ENCODE results near the gene RNF130. TPM values are rescaled to one million over a fixed set of nuclear protein-coding genes. Genes with fewer than 3 reads are reported as not detected.

RNF130 gene
- polyA plus RNA-seq, 1 experiment = 32.7 TPM

DNA sequence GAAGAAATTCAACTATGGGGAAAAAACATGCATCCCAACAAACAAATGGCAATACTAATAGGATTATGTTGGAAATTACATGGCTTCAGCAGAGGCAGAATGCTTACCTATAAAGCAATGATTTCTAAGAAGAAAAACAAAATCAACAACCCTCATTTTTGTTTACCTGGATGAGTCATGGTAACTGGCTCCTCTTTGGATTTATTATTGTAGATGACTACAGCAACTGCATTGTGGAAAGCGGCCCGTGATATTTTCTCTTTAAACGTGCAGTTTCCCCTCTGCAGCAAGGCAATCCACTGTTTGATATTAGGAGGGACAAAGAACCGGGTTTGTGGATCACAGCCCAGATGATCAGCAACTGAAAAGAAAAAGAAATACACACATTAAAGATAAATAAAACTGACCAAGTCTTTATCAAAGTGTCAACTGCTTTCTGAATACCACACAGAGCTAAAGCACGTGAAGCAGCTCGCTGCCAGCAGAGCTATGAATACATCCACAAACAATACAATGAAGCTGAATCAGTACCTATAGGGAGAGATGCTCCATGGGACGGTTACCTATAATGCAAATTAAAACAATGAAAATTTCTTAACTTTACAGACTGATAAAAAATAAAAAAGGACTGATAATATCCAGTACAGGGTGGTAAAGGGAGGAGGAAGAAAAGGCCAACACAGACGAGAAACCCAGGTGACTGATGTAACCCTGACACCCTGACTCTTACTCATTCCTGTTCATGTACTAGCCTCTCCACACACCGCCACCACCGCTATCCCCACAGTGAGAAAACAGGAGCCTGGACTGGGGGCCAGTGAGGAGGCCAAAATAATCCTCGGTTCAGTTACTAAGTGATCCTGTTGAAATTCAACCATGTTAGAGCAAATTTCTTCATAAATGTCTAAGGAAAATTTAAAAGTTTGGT is 31.0 kb downstream of the RNF130 start:
- no peak for DNase-seq (ENCODE audit: low read depth)
- ChIA-PET POLR2A (no interaction called here), CTCF (no interaction called here)
- TF ChIP-seq, protein P1, sequence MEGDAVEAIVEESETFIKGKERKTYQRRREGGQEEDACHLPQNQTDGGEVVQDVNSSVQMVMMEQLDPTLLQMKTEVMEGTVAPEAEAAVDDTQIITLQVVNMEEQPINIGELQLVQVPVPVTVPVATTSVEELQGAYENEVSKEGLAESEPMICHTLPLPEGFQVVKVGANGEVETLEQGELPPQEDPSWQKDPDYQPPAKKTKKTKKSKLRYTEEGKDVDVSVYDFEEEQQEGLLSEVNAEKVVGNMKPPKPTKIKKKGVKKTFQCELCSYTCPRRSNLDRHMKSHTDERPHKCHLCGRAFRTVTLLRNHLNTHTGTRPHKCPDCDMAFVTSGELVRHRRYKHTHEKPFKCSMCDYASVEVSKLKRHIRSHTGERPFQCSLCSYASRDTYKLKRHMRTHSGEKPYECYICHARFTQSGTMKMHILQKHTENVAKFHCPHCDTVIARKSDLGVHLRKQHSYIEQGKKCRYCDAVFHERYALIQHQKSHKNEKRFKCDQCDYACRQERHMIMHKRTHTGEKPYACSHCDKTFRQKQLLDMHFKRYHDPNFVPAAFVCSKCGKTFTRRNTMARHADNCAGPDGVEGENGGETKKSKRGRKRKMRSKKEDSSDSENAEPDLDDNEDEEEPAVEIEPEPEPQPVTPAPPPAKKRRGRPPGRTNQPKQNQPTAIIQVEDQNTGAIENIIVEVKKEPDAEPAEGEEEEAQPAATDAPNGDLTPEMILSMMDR (IDR thresholded peaks at IDR 0.05; ENCODE audit: insufficient read depth, low read depth, low read length) = no peak
- Histone ChIP-seq H3K4me3 (ENCODE audit: low read depth, low read length) (no peak overlapping the region), H3K36me3 (ENCODE audit: control insufficient read depth, insufficient read depth, low read length) (peaks cover 1% of the 10 kb centered on the region; the same call in 1 of the 2 replicates), H3K27me3 (ENCODE audit: control insufficient read depth, insufficient read depth, low read length) (no peaks in the 10 kb centered on the region)

DNA sequence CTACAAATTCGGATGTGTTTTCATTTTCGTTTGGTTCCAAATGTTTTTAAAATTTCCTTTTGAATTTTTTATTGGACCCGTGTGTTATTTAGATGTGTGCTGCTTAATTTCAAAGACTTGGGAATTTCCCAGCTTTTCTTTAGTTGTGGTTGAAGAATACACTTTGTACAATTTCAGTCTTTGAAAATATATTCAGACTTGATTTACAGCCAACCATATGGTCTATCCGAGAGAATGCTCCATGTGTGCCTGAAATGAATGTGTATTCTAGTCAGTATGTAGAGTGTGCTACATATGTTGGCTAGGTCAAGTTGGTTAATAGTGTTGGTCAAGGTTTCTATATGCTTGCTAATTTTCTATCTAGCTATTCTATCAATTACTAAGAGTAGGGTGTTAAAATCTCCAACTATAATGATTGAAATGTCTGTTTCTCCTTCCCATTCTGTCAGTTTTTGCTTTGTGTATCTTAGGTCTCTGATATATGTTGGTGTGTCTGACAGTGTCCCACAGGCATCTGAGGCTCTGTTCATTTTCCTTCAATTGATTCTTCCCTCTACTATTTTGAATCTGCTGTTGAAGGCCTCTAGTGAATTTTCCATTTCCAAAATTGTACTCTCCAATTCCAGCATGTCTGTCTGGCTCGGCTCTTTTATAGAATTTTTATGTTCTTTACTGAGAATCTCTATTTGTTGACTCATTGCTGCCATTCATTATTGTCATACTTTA is 36.2 kb downstream of the RNF130 start:
- Histone ChIP-seq H3K4me3 (ENCODE audit: low read depth, low read length) (no peak overlapping the region), H3K36me3 (ENCODE audit: control insufficient read depth, insufficient read depth, low read length) (peaks cover 1% of the 10 kb centered on the region; the same call in 1 of the 2 replicates), H3K27me3 (ENCODE audit: control insufficient read depth, insufficient read depth, low read length) (no peaks in the 10 kb centered on the region)
- TF ChIP-seq, protein P1 (IDR thresholded peaks at IDR 0.05; ENCODE audit: insufficient read depth, low read depth, low read length) = no peak
- ChIA-PET POLR2A (no interaction called here), CTCF (no interaction called here)
- no peak for DNase-seq (ENCODE audit: low read depth)

DNA sequence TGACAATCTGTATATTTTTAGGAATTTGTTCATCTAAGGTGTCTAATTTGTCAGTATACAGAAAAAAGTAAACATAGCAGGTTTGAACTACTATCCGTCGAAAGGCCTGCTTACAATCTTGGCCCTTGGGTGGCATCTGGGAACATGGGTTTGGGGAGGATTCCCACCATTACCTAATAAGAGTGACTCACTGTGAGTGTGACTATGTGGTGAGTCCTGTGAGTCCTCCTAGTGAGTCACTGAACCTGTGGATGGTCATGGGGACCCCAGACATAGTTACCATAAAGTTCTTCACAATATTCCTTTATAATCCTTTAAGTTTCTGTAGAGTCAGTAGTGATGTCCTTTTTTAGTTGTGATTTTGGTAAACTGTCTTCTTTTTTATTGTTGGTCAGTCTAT is 37.0 kb downstream of the RNF130 start:
- Histone ChIP-seq H3K36me3 (ENCODE audit: control insufficient read depth, insufficient read depth, low read length) (peaks cover 1% of the 10 kb centered on the region; the same call in 1 of the 2 replicates), H3K4me3 (ENCODE audit: low read depth, low read length) (no peak overlapping the region), H3K27me3 (ENCODE audit: control insufficient read depth, insufficient read depth, low read length) (no peaks in the 10 kb centered on the region)
- CTCF ChIA-PET = no interaction called here
- POLR2A ChIA-PET = no interaction called here
- TF ChIP-seq, protein P1 (IDR thresholded peaks at IDR 0.05; ENCODE audit: insufficient read depth, low read depth, low read length) = no peak
- DNase-seq (ENCODE audit: low read depth) = no peak

DNA sequence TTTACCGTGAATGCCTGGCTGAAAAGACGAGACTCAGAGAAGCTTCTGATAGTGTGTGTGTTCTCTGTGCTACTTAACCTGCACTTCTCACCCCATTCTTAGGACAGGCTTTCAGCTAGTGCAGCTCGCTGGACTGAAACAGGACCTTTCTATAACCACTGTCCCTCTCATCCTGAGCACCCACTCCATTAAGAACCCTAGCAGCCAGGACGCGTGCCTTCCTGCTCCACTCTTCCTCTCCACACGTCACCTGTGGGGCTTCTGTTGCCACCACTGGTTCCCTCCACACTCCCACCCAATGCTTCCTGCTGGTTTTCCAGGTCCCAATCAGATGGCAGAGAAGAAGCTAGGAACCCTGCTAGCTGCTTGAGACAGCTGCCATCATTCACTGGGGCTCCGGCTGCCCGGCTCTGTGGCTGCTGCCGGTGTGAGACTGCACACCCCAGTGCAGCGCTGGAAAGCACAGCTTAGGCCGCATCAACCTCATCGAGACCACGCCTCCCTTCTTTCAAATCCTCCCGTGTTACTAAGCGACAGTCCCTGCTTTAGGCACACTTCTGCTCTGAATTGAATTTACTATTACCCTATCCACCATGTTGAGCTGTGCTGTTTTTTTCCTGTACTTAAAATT is 44.0 kb downstream of the RNF130 start:
- no peak for DNase-seq (ENCODE audit: low read depth)
- ChIA-PET CTCF (no interaction called here), POLR2A (no interaction called here)

More for the DNA sequence above, 44.0 kb downstream of the RNF130 start:
- TF ChIP-seq, protein P1 (IDR thresholded peaks at IDR 0.05; ENCODE audit: insufficient read depth, low read depth, low read length) = no peak
- Histone ChIP-seq H3K36me3 (ENCODE audit: control insufficient read depth, insufficient read depth, low read length) (no peaks in the 10 kb centered on the region), H3K4me3 (ENCODE audit: low read depth, low read length) (no peak overlapping the region), H3K27me3 (ENCODE audit: control insufficient read depth, insufficient read depth, low read length) (no peaks in the 10 kb centered on the region)
